ENCODE data around the gene ARHGAP26.

GRCh38 chr5:143072734-143073133 is 302.6 kb downstream of the ARHGAP26 start:
- no peak for TF ChIP-seq POLR2AphosphoS5 (IDR thresholded peaks at IDR 0.05; ENCODE audit: low read depth, low read length)
- no peak for TF ChIP-seq TAF1 (IDR thresholded peaks at IDR 0.05; ENCODE audit: borderline replicate concordance, insufficient read depth, low read length)
- TF ChIP-seq SIN3A (IDR thresholded peaks at IDR 0.05; ENCODE audit: borderline replicate concordance, insufficient read depth, low read length): no peak

Data from PFSK-1 (cell line).